Activated naive CD8-positive, alpha-beta T cell treated with anti-CD3 and anti-CD28 coated beads, Interleukin-2, amount 10 ng/mL, durations not matched to agents 7 days and 5 days (primary cell): Measurements from ENCODE around the gene KRT75. TPM values are rescaled to one million over a fixed set of nuclear protein-coding genes. Genes with fewer than 3 reads are reported as not detected.
"Not testable (repeated sequence)": the region's sequence is repeated elsewhere in the genome, so short reads cannot be mapped to it uniquely, and the experiment has no call there.

Experiments used
- ATAC-seq: fragments of 150-1000 bp; cut with Tn5 transposase; one replicate; pipeline ENCODE4 v1.10.0; 2021; ENCODE audit warnings: low read depth, moderate library complexity
- POLR2A ChIA-PET: fragments of 350-600 bp; sonication (Branson Sonifier 250); formaldehyde crosslinking; loops from one replicate; lab custom pipeline; 2021; ENCODE audit warnings: antibody characterized with exemption; lab: Charles Lee
- DNase-seq: peaks from one replicate; pipeline ENCODE4 v3.0.0; 2021
- H3K27ac Mint-ChIP-seq: one replicate; pipeline ENCODE4 v1.8.0; 2022; ENCODE audit warnings: mild to moderate bottlenecking, mixed read lengths
- H3K27me3 Mint-ChIP-seq: one replicate; pipeline ENCODE4 v1.8.0; 2022; ENCODE audit warnings: mild to moderate bottlenecking, moderate library complexity, mixed read lengths
- H3K36me3 Mint-ChIP-seq: one replicate; pipeline ENCODE4 v1.8.0; 2021; ENCODE audit warnings: mild to moderate bottlenecking, mixed read lengths
- H3K4me1 Mint-ChIP-seq: one replicate; pipeline ENCODE4 v1.8.0; 2021; ENCODE audit warnings: mixed read lengths
- H3K4me3 Mint-ChIP-seq: one replicate; pipeline ENCODE4 v1.8.0; 2022; ENCODE audit warnings: mild to moderate bottlenecking, moderate library complexity, mixed read lengths
- H3K9me3 Mint-ChIP-seq: one replicate; pipeline ENCODE4 v1.8.0; 2021; ENCODE audit warnings: mixed read lengths
- total RNA-seq, 2 experiments: library from RNA; stranded (reverse); gene quantifications; one replicate each; pipeline ENCODE4 v1.2.3, GENCODE V29; 2021

KRT75 gene
- total RNA-seq, 2 experiments from 2014 or later: not detected

- DNase-seq (no peak), ATAC-seq (no peak)
- Mint-ChIP-seq H3K4me3 (no peak overlapping the region), H3K27ac (no peak overlapping the region), H3K36me3 (no peaks in the 10 kb centered on the region), H3K4me1 (no peaks in the 10 kb centered on the region), H3K9me3 (no peaks in the 10 kb centered on the region), H3K27me3 (peaks cover 8% of the 10 kb centered on the region)
- POLR2A ChIA-PET: no interaction called here
Observed at GRCh38 chr12:52418576-52419110, 15.5 kb downstream of the KRT75 start.

DNA sequence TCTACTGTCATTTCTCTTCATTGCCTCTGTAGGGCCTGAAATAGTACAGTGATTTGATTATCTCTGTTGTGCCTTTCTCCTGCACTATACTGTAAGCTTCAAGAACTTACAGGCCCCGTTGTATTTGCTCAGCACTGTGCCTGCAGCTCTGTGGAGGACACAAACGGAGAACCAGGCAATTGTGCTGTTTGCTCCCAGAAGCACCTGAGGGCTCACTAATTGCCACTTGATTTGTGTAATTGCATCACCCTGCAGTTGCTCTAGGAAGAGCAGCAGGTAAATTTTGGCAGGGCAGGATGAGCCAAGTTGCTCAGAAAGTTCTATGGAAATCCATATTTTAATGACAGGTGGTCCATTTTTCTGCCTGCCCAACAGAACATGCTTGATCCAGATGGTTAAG is 16.4 kb downstream of the KRT75 start:
- POLR2A ChIA-PET: no interaction called here
- DNase-seq (no peak), ATAC-seq (no peak)
- peaks cover 11% of the 10 kb centered on the region for H3K27me3 Mint-ChIP-seq
- H3K27ac Mint-ChIP-seq: no peak overlapping the region
- no peak overlapping the region for H3K4me3 Mint-ChIP-seq
- no peaks in the 10 kb centered on the region for H3K9me3 Mint-ChIP-seq
- H3K36me3 Mint-ChIP-seq: no peaks in the 10 kb centered on the region
- H3K4me1 Mint-ChIP-seq: no peaks in the 10 kb centered on the region

DNA sequence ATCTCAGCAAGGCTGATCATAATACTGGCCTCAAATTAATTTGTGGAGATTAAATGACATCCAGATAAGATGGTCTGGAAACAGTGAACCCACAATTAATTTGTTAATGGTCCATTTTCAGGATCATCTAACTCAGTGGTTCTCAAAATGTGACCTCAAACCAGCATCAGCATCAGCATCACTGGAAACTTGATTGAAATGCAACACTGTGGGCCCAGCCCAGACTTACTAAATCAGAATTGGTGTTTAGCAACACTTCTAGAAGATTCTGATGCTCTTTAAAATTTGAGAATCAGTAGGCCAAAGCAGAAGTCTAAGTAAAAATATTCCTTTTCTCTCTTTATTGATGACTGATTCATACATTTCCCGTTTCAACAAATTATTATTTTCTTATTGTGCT is 17.4 kb downstream of the KRT75 start:
- POLR2A ChIA-PET: no interaction called here
- Mint-ChIP-seq H3K27ac (no peak overlapping the region), H3K4me1 (no peaks in the 10 kb centered on the region), H3K36me3 (no peaks in the 10 kb centered on the region), H3K4me3 (no peak overlapping the region), H3K27me3 (peaks cover 9% of the 10 kb centered on the region), H3K9me3 (no peaks in the 10 kb centered on the region)
- ATAC-seq (no peak), DNase-seq (no peak)

DNA sequence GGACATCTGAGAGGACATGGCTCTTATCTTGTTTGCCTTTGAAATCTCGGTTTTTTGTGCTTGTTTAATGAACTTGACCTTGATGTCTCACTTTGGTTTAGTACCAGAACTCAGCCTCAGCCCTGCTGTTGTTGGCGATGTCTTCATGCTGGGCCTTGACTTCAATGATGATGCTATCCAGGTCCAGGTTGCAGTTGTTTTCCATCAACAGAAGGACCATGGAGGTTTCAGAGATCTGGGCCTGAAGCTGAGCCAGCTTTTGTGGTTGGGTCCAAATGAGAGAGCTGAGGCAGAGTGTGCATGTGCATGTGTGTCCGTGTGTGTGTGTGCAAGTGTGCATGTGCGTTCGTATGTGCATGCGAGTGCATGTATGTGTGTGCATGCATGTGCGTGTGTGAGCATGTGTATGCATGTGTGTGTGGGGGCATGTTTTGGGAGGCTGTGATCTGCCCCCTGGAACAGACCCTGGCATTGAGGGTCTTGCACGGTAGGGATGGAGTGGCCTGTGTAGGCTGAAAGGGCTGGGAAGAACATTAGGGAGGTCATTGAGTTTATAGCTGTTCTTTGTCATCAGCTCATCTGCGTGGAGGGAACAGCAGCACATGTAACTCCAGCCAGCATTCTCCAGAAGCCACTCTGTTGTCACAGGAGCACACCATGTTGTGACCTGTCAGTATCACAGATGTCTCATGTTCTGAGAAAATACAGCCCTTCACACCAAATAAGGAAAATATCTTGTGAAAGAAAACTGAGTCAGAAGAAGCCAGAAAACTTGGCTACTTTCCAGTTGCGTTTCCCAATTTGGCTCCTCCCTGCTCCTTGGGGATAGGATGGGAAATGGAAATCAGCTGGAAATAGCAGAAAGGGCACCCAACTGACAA is 18.1 kb downstream of the KRT75 start:
- H3K36me3 Mint-ChIP-seq: no peaks in the 10 kb centered on the region
- ATAC-seq: no peak
- DNase-seq: no peak
- POLR2A ChIA-PET: no interaction called here
- no peaks in the 10 kb centered on the region for H3K4me1 Mint-ChIP-seq
- H3K27ac Mint-ChIP-seq: no peak overlapping the region
- H3K4me3 Mint-ChIP-seq: no peak overlapping the region
- H3K9me3 Mint-ChIP-seq: no peaks in the 10 kb centered on the region
- H3K27me3 Mint-ChIP-seq: peaks cover 10% of the 10 kb centered on the region

- no peaks in the 10 kb centered on the region for H3K36me3 Mint-ChIP-seq
- H3K9me3 Mint-ChIP-seq: no peaks in the 10 kb centered on the region
- no peaks in the 10 kb centered on the region for H3K4me1 Mint-ChIP-seq
- H3K27ac Mint-ChIP-seq: no peak overlapping the region
- POLR2A ChIA-PET: no interaction called here
- H3K27me3 Mint-ChIP-seq: peaks cover 10% of the 10 kb centered on the region
- ATAC-seq (no peak), DNase-seq (no peak)
- no peak overlapping the region for H3K4me3 Mint-ChIP-seq
Observed at GRCh38 chr12:52414936-52415335, 19.2 kb downstream of the KRT75 start.

DNA sequence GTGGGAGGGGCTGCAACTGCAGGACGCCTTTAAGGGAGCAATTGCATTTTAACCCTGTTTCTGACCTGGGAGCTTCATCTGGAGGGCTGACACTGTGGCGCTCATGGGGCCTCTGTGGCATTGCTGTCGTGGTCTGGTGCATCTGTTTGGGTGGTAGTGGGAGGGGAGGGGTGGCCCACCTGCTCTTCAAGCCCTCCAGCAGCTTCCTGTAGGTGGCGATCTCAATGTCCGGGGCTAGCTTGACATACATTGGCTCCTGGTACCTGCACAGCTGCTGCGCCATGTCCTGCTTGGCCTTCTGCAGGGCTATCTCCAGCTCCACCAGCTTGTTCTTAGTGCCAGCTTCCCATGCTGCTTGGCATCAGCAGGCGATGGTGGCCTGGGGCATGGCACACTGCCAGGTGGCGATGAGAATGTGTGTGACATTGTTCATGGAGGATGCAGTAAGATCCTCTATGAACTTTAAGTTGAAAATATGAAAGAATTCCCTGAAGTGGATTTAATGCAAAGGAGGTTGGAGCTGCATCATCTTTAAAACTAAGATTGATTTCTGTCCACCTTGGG is 20.3 kb downstream of the KRT75 start:
- Mint-ChIP-seq H3K27me3 (peaks cover 10% of the 10 kb centered on the region), H3K4me3 (no peak overlapping the region), H3K4me1 (no peaks in the 10 kb centered on the region), H3K27ac (no peak overlapping the region), H3K9me3 (no peaks in the 10 kb centered on the region), H3K36me3 (no peaks in the 10 kb centered on the region)
- no peak for DNase-seq
- ATAC-seq: no peak
- POLR2A ChIA-PET: interaction anchor here (0.8 kb wide), 1 partner anchor 10 kb away, joined by 5 read pairs; no protein-coding TSS in a partner anchor

DNA sequence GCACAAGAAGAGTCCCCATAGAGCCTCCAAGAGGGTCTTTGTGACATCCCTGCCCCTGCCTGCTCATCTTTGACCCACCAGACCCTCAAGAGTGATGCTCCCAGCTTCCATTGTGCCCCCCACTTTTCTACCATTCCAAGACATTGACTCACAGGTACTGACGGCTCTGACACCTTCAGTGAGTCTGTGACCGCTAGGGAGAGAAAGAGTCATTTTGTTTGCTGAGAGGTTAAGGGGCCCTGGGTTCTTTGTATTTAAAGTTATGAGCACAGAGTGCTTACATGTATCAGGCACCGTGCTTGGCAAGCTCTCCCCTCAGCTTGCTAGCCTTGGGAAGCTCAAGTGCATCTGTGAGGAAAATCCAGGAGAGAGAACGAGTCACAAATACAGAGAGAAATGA is 21.0 kb downstream of the KRT75 start:
- POLR2A ChIA-PET: no interaction called here
- ATAC-seq (no peak), DNase-seq (no peak)
- Mint-ChIP-seq H3K4me3 (no peak overlapping the region), H3K36me3 (no peaks in the 10 kb centered on the region), H3K27ac (no peak overlapping the region), H3K4me1 (no peaks in the 10 kb centered on the region), H3K9me3 (no peaks in the 10 kb centered on the region), H3K27me3 (peaks cover 12% of the 10 kb centered on the region)

DNA sequence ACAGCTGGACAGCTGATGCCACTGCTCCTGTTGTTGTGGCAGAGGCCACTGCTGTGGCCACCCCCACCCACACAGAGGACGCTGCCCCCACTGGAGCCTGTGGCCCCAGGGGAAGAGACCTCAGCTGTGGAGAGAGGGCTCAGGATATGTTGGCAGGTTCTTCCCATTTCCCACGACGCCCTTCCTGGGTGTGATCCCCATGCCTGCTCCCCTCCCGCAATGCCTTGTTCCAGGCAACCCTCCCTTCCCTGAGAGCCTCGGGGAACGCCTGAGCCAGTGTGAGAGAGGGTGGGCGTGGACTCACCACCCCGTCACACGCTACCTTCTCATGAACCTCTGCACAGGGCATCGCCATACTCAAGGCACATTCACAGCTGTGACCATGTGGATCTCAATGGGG is 22.4 kb downstream of the KRT75 start:
- Mint-ChIP-seq H3K27ac (no peak overlapping the region), H3K9me3 (no peaks in the 10 kb centered on the region), H3K4me1 (no peaks in the 10 kb centered on the region), H3K4me3 (no peak overlapping the region), H3K27me3 (peaks cover 12% of the 10 kb centered on the region), H3K36me3 (no peaks in the 10 kb centered on the region)
- DNase-seq (no peak), ATAC-seq (no peak)
- POLR2A ChIA-PET: no interaction called here

- H3K27me3 Mint-ChIP-seq: peaks cover 12% of the 10 kb centered on the region
- DNase-seq, POLR2A ChIA-PET: not testable (repeated sequence)
Observed at GRCh38 chr12:52410589-52411248, 23.5 kb downstream of the KRT75 start.

DNA sequence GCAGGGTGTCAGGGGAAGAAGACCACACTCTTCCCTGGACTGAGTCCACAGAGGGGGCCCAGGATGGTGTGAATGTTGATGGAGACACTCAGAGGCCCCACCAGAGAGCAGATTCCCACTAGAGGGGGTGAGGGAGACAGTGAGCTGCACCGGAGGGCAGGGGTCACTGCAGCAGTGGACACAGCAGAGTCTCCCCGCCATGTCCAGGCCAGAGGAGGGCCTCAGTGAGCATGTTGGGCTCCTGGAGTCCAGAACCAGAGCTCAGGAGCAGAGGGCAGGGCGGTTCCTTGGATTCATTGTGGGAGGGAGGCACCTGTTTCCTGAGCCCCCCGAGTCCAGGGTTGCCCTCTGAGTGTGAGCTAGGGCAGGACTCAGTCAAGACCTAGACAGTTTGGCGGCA is 26.3 kb downstream of the KRT75 start:
- H3K4me3 Mint-ChIP-seq: no peak overlapping the region
- ATAC-seq: no peak
- H3K27me3 Mint-ChIP-seq: peaks cover 6% of the 10 kb centered on the region
- POLR2A ChIA-PET: no interaction called here
- no peaks in the 10 kb centered on the region for H3K9me3 Mint-ChIP-seq
- no peaks in the 10 kb centered on the region for H3K36me3 Mint-ChIP-seq
- no peak for DNase-seq
- H3K4me1 Mint-ChIP-seq: no peaks in the 10 kb centered on the region
- H3K27ac Mint-ChIP-seq: no peak overlapping the region

More at GRCh38 chr12:52410589-52411248, 23.5 kb downstream of the KRT75 start:
- H3K4me1 Mint-ChIP-seq, H3K9me3 Mint-ChIP-seq, H3K4me3 Mint-ChIP-seq, ATAC-seq, H3K36me3 Mint-ChIP-seq, H3K27ac Mint-ChIP-seq: not testable (repeated sequence)

- Mint-ChIP-seq H3K27ac (no peak within 1 kb of the TSS), H3K4me3 (no peak within 1 kb of the TSS), H3K4me1 (no peaks in the 10 kb centered on the region), H3K9me3 (no peaks in the 10 kb centered on the region), H3K36me3 (no peaks in the 10 kb centered on the region), H3K27me3 (peaks cover 5% of the 10 kb centered on the region)
- DNase-seq: no peak
- POLR2A ChIA-PET: no interaction called here
- no peak for ATAC-seq
Observed at GRCh38 chr12:52405922-52406385, 28.2 kb downstream of the KRT75 start, which contains the start of gene KRT82. Gene KRT82 (minus strand): TSS chr12:52406335. CDS start chr12:52406277, 58 bp downstream.

- POLR2A ChIA-PET: no interaction called here
- no peaks in the 10 kb centered on the region for H3K9me3 Mint-ChIP-seq
- no peak overlapping the region for H3K27ac Mint-ChIP-seq
- ATAC-seq (no peak), DNase-seq (no peak)
- no peak overlapping the region for H3K4me3 Mint-ChIP-seq
- no peaks in the 10 kb centered on the region for H3K4me1 Mint-ChIP-seq
- H3K27me3 Mint-ChIP-seq: peaks cover 5% of the 10 kb centered on the region
- H3K36me3 Mint-ChIP-seq: no peaks in the 10 kb centered on the region
Observed at GRCh38 chr12:52404951-52405350, 29.2 kb downstream of the KRT75 start.

DNA sequence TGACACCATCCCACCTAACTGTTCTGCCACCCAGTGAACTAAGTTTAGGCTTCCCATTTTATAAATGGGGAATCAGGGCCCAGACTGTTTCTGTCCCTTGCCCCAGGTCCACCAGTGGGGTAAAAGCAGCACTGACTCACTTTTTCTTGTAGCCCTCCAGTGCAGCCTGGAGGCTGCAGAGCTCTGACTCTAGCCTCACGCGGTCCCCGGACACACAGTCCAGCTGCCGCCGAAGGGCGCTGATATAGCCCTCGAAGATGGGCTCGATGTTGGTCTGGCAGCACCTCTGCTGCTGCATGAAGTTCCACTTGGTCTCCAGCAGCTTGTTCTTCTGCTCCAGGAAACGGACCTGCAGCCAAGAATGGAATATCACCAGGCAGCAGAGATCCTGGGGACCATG is 30.6 kb downstream of the KRT75 start:
- Mint-ChIP-seq H3K4me1 (peaks cover 2% of the 10 kb centered on the region), H3K27ac (no peak overlapping the region), H3K36me3 (no peaks in the 10 kb centered on the region), H3K4me3 (no peak overlapping the region), H3K9me3 (no peaks in the 10 kb centered on the region), H3K27me3 (peaks cover 3% of the 10 kb centered on the region)
- POLR2A ChIA-PET: no interaction called here
- DNase-seq (no peak), ATAC-seq (no peak)
